HepG2 (cell line): ENCODE results near the gene SRSF11. TPM values are rescaled to one million over a fixed set of nuclear protein-coding genes. Genes with fewer than 3 reads are reported as not detected.

Source experiments
- ARNTL ChIP-seq: sonication (generic); formaldehyde crosslinking; IDR thresholded peaks from 2 replicates; pipeline ENCODE4 v1.4.0; 2020; ENCODE audit warnings: mild to moderate bottlenecking, missing genetic modification reagents
- ATF7-NPFF ChIP-seq: sonication (generic); formaldehyde crosslinking; IDR thresholded peaks from 2 replicates; pipeline ENCODE4 v1.8.1; 2023; ENCODE audit warnings: mild to moderate bottlenecking, low read depth, missing genetic modification reagents, moderate library complexity
- DRAP1 ChIP-seq: IDR thresholded peaks from 2 replicates; pipeline ENCODE4 v1.6.1; 2016; ENCODE audit warnings: missing genetic modification reagents, missing compliant biosample characterization
- GLI4 ChIP-seq: sonication (generic); formaldehyde crosslinking; IDR thresholded peaks from 2 replicates; pipeline ENCODE4 v1.5.1; 2020; ENCODE audit warnings: missing genetic modification reagents, mild to moderate bottlenecking, moderate library complexity, borderline replicate concordance
- KLF6 ChIP-seq: IDR thresholded peaks from 2 replicates; pipeline ENCODE4 v1.8.0; 2016; ENCODE audit warnings: missing biosample characterization, missing genetic modification reagents
- NCOA1 ChIP-seq: sonication (generic); formaldehyde crosslinking; IDR thresholded peaks from 2 replicates; pipeline ENCODE4 v1.9.0; 2021; ENCODE audit warnings: missing genetic modification reagents
- NFE2L1 ChIP-seq: sonication (generic); formaldehyde crosslinking; IDR thresholded peaks from 2 replicates; pipeline ENCODE4 v1.4.0; 2020; ENCODE audit warnings: missing genetic modification reagents, mild to moderate bottlenecking, borderline replicate concordance
- NFRKB ChIP-seq: fragments of 450-650 bp; IDR thresholded peaks from 2 replicates; pipeline ENCODE4 v1.6.1; 2017
- PHB2 ChIP-seq: fragments of 450-650 bp; IDR thresholded peaks from 2 replicates; pipeline ENCODE4 v1.6.1; 2018; ENCODE audit not compliant: partially characterized antibody
- PLRG1 ChIP-seq: fragments of 450-650 bp; conservative IDR thresholded peaks from 2 replicates; pipeline ENCODE4 v1.6.1; 2016
- RBAK ChIP-seq: sonication (generic); formaldehyde crosslinking; IDR thresholded peaks from 2 replicates; pipeline ENCODE4 v1.5.1; 2020; ENCODE audit warnings: mild to moderate bottlenecking, missing genetic modification reagents
- SMAD3 ChIP-seq: sonication (generic); formaldehyde crosslinking; IDR thresholded peaks from 2 replicates; pipeline ENCODE4 v1.4.0; 2020; ENCODE audit warnings: missing genetic modification reagents
- THAP7 ChIP-seq: sonication (generic); formaldehyde crosslinking; IDR thresholded peaks from 2 replicates; pipeline ENCODE4 v1.8.1; 2023; ENCODE audit warnings: mild to moderate bottlenecking, missing genetic modification reagents
- XBP1 ChIP-seq: sonication (generic); formaldehyde crosslinking; IDR thresholded peaks from 2 replicates; pipeline ENCODE4 v1.5.0; 2020; ENCODE audit warnings: missing genetic modification reagents
- ZBTB1 ChIP-seq: sonication (generic); formaldehyde crosslinking; IDR thresholded peaks from 2 replicates; pipeline ENCODE4 v1.4.0; 2020; ENCODE audit warnings: missing genetic modification reagents, borderline replicate concordance
- ZBTB37 ChIP-seq: sonication (generic); formaldehyde crosslinking; IDR thresholded peaks from 2 replicates; pipeline ENCODE4 v1.4.0; 2020; ENCODE audit warnings: mild to moderate bottlenecking, missing genetic modification reagents
- ZFP90 ChIP-seq: sonication (generic); formaldehyde crosslinking; IDR thresholded peaks from 2 replicates; pipeline ENCODE4 v1.8.0; 2022; ENCODE audit warnings: missing genetic modification reagents, mild to moderate bottlenecking, inconsistent platforms, borderline replicate concordance
- ZNF10 ChIP-seq: sonication (generic); formaldehyde crosslinking; IDR thresholded peaks from 2 replicates; pipeline ENCODE4 v1.4.0; 2020; ENCODE audit warnings: mild to moderate bottlenecking, low read depth, missing genetic modification reagents, borderline replicate concordance
- ZNF230 ChIP-seq: sonication (generic); formaldehyde crosslinking; IDR thresholded peaks from 2 replicates; pipeline ENCODE4 v1.4.0; 2020; ENCODE audit warnings: mild to moderate bottlenecking, missing genetic modification reagents
- ZNF512 ChIP-seq: sonication (generic); formaldehyde crosslinking; IDR thresholded peaks from 2 replicates; pipeline ENCODE4 v1.4.0; 2020; ENCODE audit warnings: mild to moderate bottlenecking, missing genetic modification reagents
- ZNF512B ChIP-seq: sonication (generic); formaldehyde crosslinking; IDR thresholded peaks from 2 replicates; pipeline ENCODE4 v1.5.1; 2020; ENCODE audit warnings: missing genetic modification reagents, mild to moderate bottlenecking, borderline replicate concordance
- ZNF547 ChIP-seq: sonication (generic); formaldehyde crosslinking; IDR thresholded peaks from 2 replicates; pipeline ENCODE4 v1.5.1; 2020; ENCODE audit warnings: mild to moderate bottlenecking, missing genetic modification reagents
- polyA plus RNA-seq, 8 experiments: library from polyadenylated mRNA; depleted of rRNA in 3 of 8; stranded (reverse) in 7 of 8; unstranded in 1 of 8; fragments of >200 nt; fragmentation: Illumina TruSeq in 4 of 8; extraction: Trizol in 4 of 8; gene quantifications; 2 replicates each; pipeline versions ENCODE4 v1.2.1 to v1.2.3, GENCODE V29; 2011 to 2016; ENCODE audit warnings: low read depth in 4 of 8, missing spikeins in 1 of 8, mixed read lengths in 1 of 8; ENCODE audit not compliant: insufficient read depth in 1 of 8
- total RNA-seq, 5 experiments: library from RNA; depleted of rRNA; stranded (reverse); fragments of >200 nt; fragmentation: Illumina TruSeq; extraction: Trizol; gene quantifications; 2 replicates each; pipeline ENCODE4 v1.2.3, GENCODE V29; 2016; ENCODE audit warnings: low read depth in 1 of 5

Gene SRSF11
- total and polyA plus RNA-seq, 2 of the 13 experiments (the other 11 are each of a cell fraction or from before 2014, with no cell fraction given), result 118 to 381 TPM

GRCh38 chr1:70205434-70206118, 15.6 kb upstream of the SRSF11 start, which contains the start of gene LRRC40 (continued):
- TF ChIP-seq ZBTB37, result no peak
- TF ChIP-seq ARNTL, result no peak; the same call in 1 of the 2 replicates
- no peak for TF ChIP-seq ZBTB1 (CRISPR knock-in tag)
- TF ChIP-seq ZFP90, result peak; percentile 16; the same call in 1 of the 2 replicates
- TF ChIP-seq PLRG1, result no peak
- TF ChIP-seq XBP1 (CRISPR knock-in tag), result 0 out of 2 replicates have a peak, but pooled peaks have one; percentile 64
- TF ChIP-seq ZNF230 (CRISPR knock-in tag), result no peak; the same call in 1 of the 2 replicates
- TF ChIP-seq GLI4 (CRISPR knock-in tag), result 0 out of 2 replicates have a peak, but pooled peaks have one; percentile 37
- peak; percentile 92; the same call in 1 of the 2 replicates for TF ChIP-seq NCOA1 (CRISPR knock-in tag)
- peak; percentile 86 for TF ChIP-seq DRAP1 (CRISPR knock-in tag)
- no peak for TF ChIP-seq NFRKB
- TF ChIP-seq THAP7, result 0 out of 2 replicates have a peak, but pooled peaks have one; percentile 31
- TF ChIP-seq ZNF512B (CRISPR knock-in tag), result no peak
- TF ChIP-seq RBAK, result no peak
- TF ChIP-seq SMAD3, result peak; percentile 93
- no peak for TF ChIP-seq PHB2
- TF ChIP-seq KLF6 (CRISPR knock-in tag), result peak; percentile 96
- peak; percentile 94; the same call in 1 of the 2 replicates for TF ChIP-seq ATF7-NPFF
- no peak for TF ChIP-seq NFE2L1 (CRISPR knock-in tag)
- 0 out of 2 replicates have a peak, but pooled peaks have one; percentile 28 for TF ChIP-seq ZNF10 (CRISPR knock-in tag)
- no peak for TF ChIP-seq ZNF512 (CRISPR knock-in tag)
- peak; percentile 60; the same call in 1 of the 2 replicates for TF ChIP-seq ZNF547 (CRISPR knock-in tag)
